Breast epithelium (tissue), 3 donors: ENCODE results near the gene RHOB.

Experiments used
- CTCF ChIP-seq, 3 donors: fragments of 450-650 bp; IDR thresholded peaks; one replicate each; pipeline ENCODE4 v1.5.1; 2016 to 2017; ENCODE audit warnings: antibody characterized with exemption in 3 of 3, mild to moderate bottlenecking in 3 of 3, moderate library complexity in 3 of 3
- POLR2A ChIP-seq: fragments of 450-650 bp; IDR thresholded peaks from one replicate; pipeline ENCODE4 v1.6.1; 2016; ENCODE audit warnings: antibody characterized with exemption, mild to moderate bottlenecking, moderate library complexity
- POLR2AphosphoS5 ChIP-seq, 3 donors: sonication (generic); formaldehyde crosslinking; IDR thresholded peaks; one replicate each; pipeline ENCODE4 v1.6.1; 2017; ENCODE audit warnings: antibody characterized with exemption in 3 of 3

GRCh38 chr2:20414806-20415205 lies 32.1 kb upstream of the RHOB start:
- TF ChIP-seq CTCF (IDR thresholded peaks at IDR 0.05) (no peak), POLR2AphosphoS5 (IDR thresholded peaks at IDR 0.05) (no peak), POLR2A (no peak)
